Endothelial cell of umbilical vein (primary cell): Measurements from ENCODE around the gene OR9Q1. TPM values are rescaled to one million over a fixed set of nuclear protein-coding genes. Genes with fewer than 3 reads are reported as not detected.

Experiments
- BruUV-seq: library from RNA; stranded (reverse); fragments of 400-500 nt; replicated peaks from 2 replicates; lab custom pipeline; 2021; lab: Mats Ljungman, UMichigan
- CTCF ChIA-PET: fragments of 300-600, 350-600 bp; sonication (Branson Sonifier 250); formaldehyde crosslinking; loops from one replicate; lab custom pipeline; 2021; ENCODE audit warnings: antibody characterized with exemption, inconsistent platforms; lab: Charles Lee
- POLR2A ChIA-PET: fragments of 300-600, 350-600 bp; sonication (Branson Sonifier 250); formaldehyde crosslinking; loops from one replicate; lab custom pipeline; 2021; ENCODE audit warnings: antibody characterized with exemption, inconsistent platforms; lab: Charles Lee
- DNase-seq: peaks from one replicate; pipeline ENCODE4 v3.0.0-alpha.2; 2011; ENCODE audit warnings: low read depth, low spot score
- FAIRE-seq: peaks from 2 replicates; lab custom pipeline; 2011; peaks lifted over from hg19 to GRCh38; lab: Jason Lieb, UNC
- H2AFZ ChIP-seq: 2 replicates; pipeline ENCODE4 v1.6.0; 2012; ENCODE audit warnings: low read depth, low read length, control low read depth, inconsistent platforms
- H3K27ac ChIP-seq: 2 replicates; pipeline ENCODE4 v1.5.1; 2011; ENCODE audit warnings: low read depth, mild to moderate bottlenecking, control low read depth, low read length, moderate library complexity; ENCODE audit not compliant: insufficient read depth
- H3K27me3 ChIP-seq, 2 experiments: 2 replicates each; pipeline versions ENCODE4 v1.6.0 to v1.6.1; 2011; ENCODE audit warnings: low read length in 2 of 2, mixed read lengths in 1 of 2; ENCODE audit not compliant: control insufficient read depth in 2 of 2, insufficient read depth in 2 of 2
- H3K36me3 ChIP-seq, 2 experiments: 2 replicates in 1 of 2; 3 replicates in 1 of 2; pipeline ENCODE4 v1.5.1; 2011; ENCODE audit warnings: low read length in 2 of 2, mild to moderate bottlenecking in 1 of 2, moderate library complexity in 1 of 2; ENCODE audit not compliant: control insufficient read depth in 2 of 2, insufficient read depth in 2 of 2; ENCODE audit errors: extremely low read depth in 1 of 2
- H3K4me1 ChIP-seq: 3 replicates; pipeline ENCODE4 v1.5.1; 2011; ENCODE audit warnings: mild to moderate bottlenecking, low read length; ENCODE audit not compliant: control insufficient read depth, insufficient read depth; ENCODE audit errors: extremely low read depth
- H3K4me2 ChIP-seq: 2 replicates; pipeline ENCODE4 v1.6.1; 2011; ENCODE audit warnings: low read length, control low read depth, mixed read lengths; ENCODE audit not compliant: insufficient read depth
- H3K4me3 ChIP-seq, 3 experiments: fragments of 200-600 bp in 1 of 3; sonication (generic), shearing (Covaris generic) in 1 of 3; replicated peaks in 1 of 3; 2 replicates each; pipeline ENCODE4 v1.5.1; 2011 to 2016; ENCODE audit warnings: control low read depth in 3 of 3, low read length in 3 of 3, mild to moderate bottlenecking in 2 of 3, inconsistent platforms in 1 of 3, low read depth in 1 of 3, moderate library complexity in 1 of 3; ENCODE audit not compliant: insufficient read depth in 1 of 3
- H3K79me2 ChIP-seq: 2 replicates; pipeline ENCODE4 v1.6.0; 2012; ENCODE audit warnings: low read length, inconsistent platforms; ENCODE audit not compliant: control insufficient read depth, insufficient read depth
- H3K9ac ChIP-seq: replicated peaks from 2 replicates; pipeline ENCODE3; 2011; ENCODE audit warnings: low read length, control low read depth; ENCODE audit not compliant: insufficient read depth; ENCODE audit errors: extremely low read depth
- H3K9me1 ChIP-seq: replicated peaks from 3 replicates; pipeline ENCODE4 v1.6.0; 2011; ENCODE audit warnings: mild to moderate bottlenecking, low read length; ENCODE audit not compliant: control insufficient read depth, insufficient read depth; ENCODE audit errors: extremely low read depth
- H3K9me3 ChIP-seq: replicated peaks from 2 replicates; pipeline ENCODE4 v1.5.1; 2012; ENCODE audit warnings: low read length, inconsistent platforms; ENCODE audit not compliant: control insufficient read depth, insufficient read depth
- H4K20me1 ChIP-seq: replicated peaks from 2 replicates; pipeline ENCODE3; 2011; ENCODE audit warnings: mild to moderate bottlenecking, low read length; ENCODE audit not compliant: control insufficient read depth, insufficient read depth; ENCODE audit errors: extremely low read depth
- CTCF ChIP-seq, 2 donors: IDR thresholded peaks; 1 replicate in 1 of 2; 2 replicates in 1 of 2; pipeline ENCODE4 v1.5.1; 2011; ENCODE audit warnings: low read length in 2 of 2, mild to moderate bottlenecking in 2 of 2, moderate library complexity in 2 of 2, control low read depth in 1 of 2, inconsistent platforms in 1 of 2, low read depth in 1 of 2; ENCODE audit not compliant: insufficient read depth in 1 of 2; ENCODE audit errors: extremely low read depth in 1 of 2
- EZH2 ChIP-seq: IDR thresholded peaks from 2 replicates; pipeline ENCODE4 v1.6.1; 2012; ENCODE audit warnings: borderline replicate concordance, low read depth, mild to moderate bottlenecking, moderate library complexity, low read length, inconsistent platforms; ENCODE audit not compliant: severe bottlenecking
- FOS ChIP-seq: IDR thresholded peaks from 2 replicates; pipeline ENCODE4 v1.6.1; 2011; ENCODE audit warnings: mild to moderate bottlenecking, low read length, moderate library complexity, borderline replicate concordance; ENCODE audit not compliant: insufficient read depth
- GATA2 ChIP-seq: IDR thresholded peaks from 2 replicates; pipeline ENCODE4 v1.7.0; 2011; ENCODE audit warnings: low read depth, mild to moderate bottlenecking, moderate library complexity, mixed read lengths, low read length; ENCODE audit not compliant: insufficient read length, insufficient read depth
- JUN ChIP-seq: IDR thresholded peaks from 2 replicates; pipeline ENCODE4 v1.6.1; 2011; ENCODE audit warnings: borderline replicate concordance, low read depth; ENCODE audit not compliant: insufficient read length, insufficient read depth
- MAX ChIP-seq: IDR thresholded peaks from 2 replicates; pipeline ENCODE4 v1.6.1; 2011; ENCODE audit not compliant: insufficient read depth, insufficient read length
- MYC ChIP-seq: IDR thresholded peaks from one replicate; pipeline ENCODE4 v1.6.1; 2011; ENCODE audit warnings: mild to moderate bottlenecking, low read depth, low read length
- POLR2A ChIP-seq: IDR thresholded peaks from 2 replicates; pipeline ENCODE4 v1.6.1; 2012; ENCODE audit warnings: low read depth, mild to moderate bottlenecking, control low read depth, low read length
- POLR2AphosphoS5 ChIP-seq: IDR thresholded peaks from 2 replicates; pipeline ENCODE4 v1.6.1; 2012; ENCODE audit warnings: low read depth, mild to moderate bottlenecking, control low read depth, low read length, moderate library complexity; ENCODE audit not compliant: insufficient read depth
- dilution Hi-C: fragments of 300-500 bp; cut with MboI; formaldehyde crosslinking; loops from one replicate; pipeline ENCODE4 v1.15.0; 2019; ENCODE audit warnings: low sequenced_read_pairs; ENCODE audit not compliant: extremely low pct_ligation_motif_present
- intact Hi-C: fragments of 100-400 bp; cut with micrococcal nuclease; formaldehyde crosslinking; loops from one replicate; pipeline ENCODE4 v1.10.0; 2022
- polyA plus RNA-seq, 4 experiments: library from polyadenylated mRNA; depleted of rRNA in 3 of 4; stranded (reverse) in 3 of 4; unstranded in 1 of 4; fragments of >200 nt; gene quantifications; 2 replicates each; pipeline versions ENCODE4 v1.2.1 to v1.2.3, GENCODE V29; 2011 to 2012; ENCODE audit warnings: missing spikeins in 1 of 4
- total RNA-seq: library from RNA; stranded (reverse); gene quantifications from 2 replicates; pipeline ENCODE4 v1.2.3, GENCODE V29; 2021

Gene OR9Q1
- total and polyA plus RNA-seq, 2 donors (not counting 3 experiments of a cell fraction or from before 2014, with no cell fraction given), result not detected

DNA sequence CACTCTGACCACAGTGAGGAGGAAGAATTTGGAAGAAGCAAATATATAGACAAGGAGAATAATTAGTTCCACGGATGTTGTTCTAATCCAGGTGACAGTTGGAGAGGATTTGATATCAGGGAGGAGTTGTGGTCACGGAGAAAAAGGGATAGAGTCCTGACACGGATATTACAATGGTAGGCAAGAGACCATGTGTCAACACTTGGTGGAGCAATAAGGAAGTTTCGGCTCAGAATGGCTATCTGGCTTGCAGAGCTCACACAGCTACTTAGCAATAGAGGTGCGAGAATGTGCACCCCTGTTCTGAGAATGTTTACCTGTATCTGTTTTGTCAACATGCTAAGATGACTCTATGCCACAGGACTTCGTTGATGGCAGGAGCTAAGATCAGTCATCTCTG, 154.8 kb downstream of the OR9Q1 start:
- no peak overlapping the region for H3K9ac ChIP-seq
- H3K79me2 ChIP-seq, result no peaks in the 10 kb centered on the region
- no peak overlapping the region for H3K27ac ChIP-seq
- intact Hi-C loops, result no loop called here
- CTCF ChIA-PET, result no interaction called here
- no peak overlapping the region for H3K4me3 ChIP-seq
- H3K4me1 ChIP-seq, result no peaks in the 10 kb centered on the region
- dilution Hi-C loops, result no loop called here
- no peaks in the 10 kb centered on the region for H3K36me3 ChIP-seq
- H3K9me3 ChIP-seq, result no peaks in the 10 kb centered on the region
- H4K20me1 ChIP-seq, result no peaks in the 10 kb centered on the region
- no peak for DNase-seq
- no peak overlapping the region for H2AFZ ChIP-seq
- POLR2A ChIA-PET, result no interaction called here
- no TSS peak for BruUV-seq
- no peaks in the 10 kb centered on the region for H3K27me3 ChIP-seq
- FAIRE-seq, result no peak
- no peaks in the 10 kb centered on the region for H3K9me1 ChIP-seq
- TF ChIP-seq JUN (no peak), MAX (no peak), POLR2A (no peak), GATA2 (no peak), MYC (no peak), FOS (no peak), POLR2AphosphoS5 (no peak), EZH2 (no peak), CTCF (IDR thresholded peaks at IDR 0.05; ENCODE audit: extremely low read depth in 1 of 2, insufficient read depth in 1 of 2, low read depth in 1 of 2, low read length in 2 of 2) (no peak)
- no peak overlapping the region for H3K4me2 ChIP-seq
